Measurements from ENCODE around the gene MSANTD7.
"Not testable (repeated sequence)": the region's sequence is repeated elsewhere in the genome, so short reads cannot be mapped to it uniquely, and the experiment has no call there.

Gene MSANTD7, protein sequence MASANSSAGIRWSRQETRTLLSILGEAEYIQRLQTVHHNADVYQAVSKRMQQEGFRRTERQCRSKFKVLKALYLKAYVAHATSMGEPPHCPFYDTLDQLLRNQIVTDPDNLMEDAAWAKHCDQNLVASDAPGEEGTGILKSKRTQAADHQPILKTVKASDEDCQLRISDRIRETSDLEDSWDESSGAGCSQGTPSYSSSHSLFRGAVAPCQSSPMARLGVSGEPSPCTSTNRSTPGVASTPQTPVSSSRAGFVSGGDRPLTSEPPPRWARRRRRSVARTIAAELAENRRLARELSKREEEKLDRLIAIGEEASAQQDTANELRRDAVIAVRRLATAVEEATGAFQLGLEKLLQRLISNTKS

DNA sequence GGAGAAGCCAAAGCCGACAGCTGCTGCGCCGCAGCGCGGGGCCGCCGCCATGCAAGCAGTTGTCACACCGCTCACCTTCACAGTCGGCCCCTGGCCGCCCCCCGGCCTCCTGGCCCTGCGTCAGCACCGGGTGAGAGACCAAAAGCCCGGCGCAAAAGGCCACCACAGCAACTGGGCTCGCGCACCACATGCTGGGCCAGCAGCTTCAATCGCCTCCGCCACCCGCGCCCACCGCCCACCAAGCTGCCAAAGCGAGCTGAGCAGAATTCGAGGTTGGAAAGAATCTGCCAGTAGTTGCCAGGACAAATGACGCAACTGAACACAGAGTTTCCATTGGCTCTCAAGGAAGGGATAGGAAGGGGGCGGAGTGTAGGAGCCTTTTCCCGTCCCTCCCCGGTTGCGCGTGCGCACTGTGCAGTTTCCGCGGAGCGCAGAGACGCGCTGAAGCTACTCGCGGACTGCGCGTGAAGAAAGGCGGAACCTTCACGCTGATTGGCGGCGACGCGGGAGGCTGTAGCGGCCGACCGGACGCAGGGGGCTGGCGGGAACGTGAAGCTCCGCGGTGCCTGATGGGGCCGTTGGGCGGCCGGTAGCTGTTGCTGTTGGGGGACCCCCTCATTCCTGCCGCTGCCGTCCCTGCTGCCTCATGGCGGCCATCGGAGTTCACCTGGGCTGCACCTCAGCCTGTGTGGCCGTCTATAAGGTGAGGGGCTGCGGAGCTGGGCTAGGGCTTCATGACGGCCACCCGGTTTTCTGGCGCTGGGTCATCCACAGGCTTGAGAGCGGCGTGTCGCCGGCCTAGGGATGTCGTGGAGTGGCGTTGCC is at the start of gene MSANTD7, which contains the start of the genes CDNF and HSPA14:
TSS of gene MSANTD7 (plus strand) at position 550 of the 825 bp plus-strand sequence. CDS start 3,979 bp downstream, outside the sequence.
TSS of gene CDNF (minus strand) at position 281 of the 825 bp plus-strand sequence. CDS start at position 190, 91 bp downstream.
TSS of gene HSPA14 (plus strand) at position 550 of the 825 bp plus-strand sequence. CDS start at position 647, 97 bp downstream.
- peak within 1 kb of the TSS; percentile 98 for H3K4me3 ChIP-seq (ENCODE audit: low read depth, low read length)
- DNase-seq (ENCODE audit: low read depth): peak; percentile 97

- no peak for DNase-seq (ENCODE audit: low read depth)
- H3K4me3 ChIP-seq (ENCODE audit: low read depth, low read length): no peak overlapping the region
Observed at GRCh38 chr10:14798636-14799035, 39.5 kb upstream of the MSANTD7 start.

- H3K4me3 ChIP-seq (ENCODE audit: low read depth, low read length): no peak overlapping the region
- DNase-seq (ENCODE audit: low read depth): no peak
Observed at GRCh38 chr10:14800397-14800796, 37.7 kb upstream of the MSANTD7 start.

DNA sequence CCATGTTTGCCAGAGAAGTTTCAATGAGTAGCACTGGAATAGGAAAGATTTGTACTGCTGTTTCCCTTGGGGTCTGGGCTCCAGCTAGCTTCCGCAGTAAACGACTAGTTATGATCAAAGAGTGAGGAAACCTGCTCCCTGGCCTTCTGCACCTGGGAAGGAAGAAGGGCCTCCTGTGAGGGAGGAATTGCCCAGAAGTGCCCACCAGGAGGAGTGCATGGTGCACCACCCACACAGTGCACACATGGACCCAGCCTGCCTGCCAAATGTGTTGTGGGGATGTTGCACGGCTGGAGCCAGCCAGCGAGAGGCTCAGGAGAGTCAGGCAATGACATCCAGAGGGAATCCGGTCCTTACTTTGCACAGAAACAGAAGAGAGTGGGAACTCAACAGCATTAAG is 36.4 kb upstream of the MSANTD7 start:
- no peak for DNase-seq (ENCODE audit: low read depth)
- H3K4me3 ChIP-seq (ENCODE audit: low read depth, low read length): no peak overlapping the region

- H3K4me3 ChIP-seq (ENCODE audit: low read depth, low read length): no peak overlapping the region
- no peak for DNase-seq (ENCODE audit: low read depth)
Observed at GRCh38 chr10:14803827-14804226, 34.3 kb upstream of the MSANTD7 start.

DNA sequence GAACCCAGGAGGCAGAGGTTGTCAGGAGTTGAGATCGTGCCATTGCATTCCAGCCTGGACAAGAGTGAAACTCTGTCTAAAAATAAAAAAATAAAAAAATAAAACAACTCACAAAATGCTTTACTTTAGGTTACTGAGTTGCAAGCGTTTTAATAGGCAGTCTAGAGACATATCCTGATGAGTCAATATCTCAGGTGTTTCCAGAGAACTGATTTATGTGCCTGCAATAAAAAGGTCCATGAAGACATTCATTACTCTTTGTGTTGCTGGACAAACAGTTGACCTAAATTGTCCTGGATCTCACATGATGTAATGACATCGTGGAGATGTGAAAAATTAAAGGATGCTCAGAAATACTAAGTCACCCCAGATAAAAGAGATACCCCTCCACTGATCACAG is 31.8 kb upstream of the MSANTD7 start:
- no peak overlapping the region for H3K4me3 ChIP-seq (ENCODE audit: low read depth, low read length)
- DNase-seq (ENCODE audit: low read depth): no peak

GRCh38 chr10:14810969-14811953 is 26.8 kb upstream of the MSANTD7 start:
- H3K4me3 ChIP-seq (ENCODE audit: low read depth, low read length): no peak overlapping the region
- no peak for DNase-seq (ENCODE audit: low read depth)

GRCh38 chr10:14812271-14812670 is 25.8 kb upstream of the MSANTD7 start:
- no peak overlapping the region for H3K4me3 ChIP-seq (ENCODE audit: low read depth, low read length)

GRCh38 chr10:14815681-14816080 is 22.4 kb upstream of the MSANTD7 start:
- H3K4me3 ChIP-seq (ENCODE audit: low read depth, low read length): no peak overlapping the region
- no peak for DNase-seq (ENCODE audit: low read depth)

More at GRCh38 chr10:14812271-14812670, 25.8 kb upstream of the MSANTD7 start:
- no peak for DNase-seq (ENCODE audit: low read depth)

DNA sequence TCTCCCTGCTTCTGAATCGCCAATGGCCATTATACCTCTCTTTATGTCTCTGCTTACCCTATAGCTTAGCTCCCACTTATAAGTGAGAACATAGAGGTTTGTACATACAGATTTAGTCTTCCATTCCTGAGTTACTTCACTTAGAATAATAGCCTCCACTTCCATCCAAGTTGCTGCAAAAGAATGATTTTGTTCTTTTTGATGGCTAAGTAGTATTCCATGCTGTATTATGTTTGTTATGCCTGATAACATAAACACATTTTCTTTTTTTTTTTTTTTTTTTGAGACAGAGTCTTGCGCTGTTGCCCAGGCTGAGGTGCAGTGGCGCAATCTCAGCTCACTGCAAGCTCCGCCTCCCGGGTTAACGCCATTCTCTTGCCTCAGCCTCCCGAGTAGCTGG is 21.4 kb upstream of the MSANTD7 start:
- H3K4me3 ChIP-seq (ENCODE audit: low read depth, low read length): not testable (repeated sequence)

DNA sequence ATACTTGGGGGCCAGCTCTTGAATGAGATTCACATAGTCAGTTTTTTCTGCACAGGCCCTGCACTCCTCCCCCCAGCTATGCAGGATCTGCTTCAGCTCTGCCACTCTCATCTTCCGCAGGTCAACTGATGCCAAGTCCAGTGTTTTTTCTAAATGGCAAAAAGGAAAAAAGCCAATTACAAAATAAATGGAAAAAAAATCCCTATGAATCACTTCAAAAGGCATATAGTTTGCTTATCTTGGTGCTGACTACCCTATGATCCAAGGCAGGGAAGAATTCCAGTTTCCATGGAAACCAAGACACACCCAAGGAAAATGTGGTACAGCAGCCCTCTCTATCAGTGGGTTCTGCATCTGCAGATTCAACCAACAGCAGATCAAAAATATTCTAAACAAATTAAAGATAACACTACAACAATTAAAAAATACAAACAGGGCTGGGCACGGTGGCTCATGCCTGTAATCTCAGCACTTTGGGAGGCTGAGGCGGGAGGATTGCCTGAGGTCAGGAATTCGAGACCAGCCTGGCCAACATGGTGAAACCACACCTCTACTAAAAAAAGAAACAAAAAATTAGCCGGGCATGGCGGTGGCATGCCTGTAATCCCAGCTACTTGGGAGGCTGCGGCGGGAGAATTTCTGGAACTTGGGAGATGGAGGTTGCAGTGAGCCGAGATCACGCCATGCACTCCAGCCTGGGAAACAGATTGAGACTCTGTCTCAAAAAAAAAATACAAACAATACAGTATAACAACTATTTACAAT is 17.9 kb upstream of the MSANTD7 start:
- DNase-seq (ENCODE audit: low read depth): peak; percentile 17
- no peak overlapping the region for H3K4me3 ChIP-seq (ENCODE audit: low read depth, low read length)

More for the DNA sequence above, 21.4 kb upstream of the MSANTD7 start:
- not testable (repeated sequence) for DNase-seq (ENCODE audit: low read depth)

DNA sequence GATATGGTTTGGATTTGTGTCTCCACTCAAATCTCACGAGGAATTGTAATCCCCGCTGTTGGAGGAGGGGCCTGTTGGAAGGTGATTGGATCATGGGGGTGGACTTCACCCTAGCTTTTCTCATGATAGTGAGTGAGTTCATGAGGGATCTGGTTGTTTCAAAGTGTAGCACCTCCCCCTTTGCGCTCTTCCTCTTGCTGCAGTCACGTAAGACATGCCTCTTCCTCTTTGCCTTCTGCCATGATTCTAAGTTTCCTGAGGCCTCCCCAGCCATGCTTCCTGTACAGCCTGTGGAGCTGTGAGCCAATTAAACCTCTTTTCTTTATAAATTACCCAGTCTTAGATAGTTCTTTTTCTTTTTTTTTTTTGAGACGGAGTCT is 17.3 kb upstream of the MSANTD7 start:
- no peak for DNase-seq (ENCODE audit: low read depth)

DNA sequence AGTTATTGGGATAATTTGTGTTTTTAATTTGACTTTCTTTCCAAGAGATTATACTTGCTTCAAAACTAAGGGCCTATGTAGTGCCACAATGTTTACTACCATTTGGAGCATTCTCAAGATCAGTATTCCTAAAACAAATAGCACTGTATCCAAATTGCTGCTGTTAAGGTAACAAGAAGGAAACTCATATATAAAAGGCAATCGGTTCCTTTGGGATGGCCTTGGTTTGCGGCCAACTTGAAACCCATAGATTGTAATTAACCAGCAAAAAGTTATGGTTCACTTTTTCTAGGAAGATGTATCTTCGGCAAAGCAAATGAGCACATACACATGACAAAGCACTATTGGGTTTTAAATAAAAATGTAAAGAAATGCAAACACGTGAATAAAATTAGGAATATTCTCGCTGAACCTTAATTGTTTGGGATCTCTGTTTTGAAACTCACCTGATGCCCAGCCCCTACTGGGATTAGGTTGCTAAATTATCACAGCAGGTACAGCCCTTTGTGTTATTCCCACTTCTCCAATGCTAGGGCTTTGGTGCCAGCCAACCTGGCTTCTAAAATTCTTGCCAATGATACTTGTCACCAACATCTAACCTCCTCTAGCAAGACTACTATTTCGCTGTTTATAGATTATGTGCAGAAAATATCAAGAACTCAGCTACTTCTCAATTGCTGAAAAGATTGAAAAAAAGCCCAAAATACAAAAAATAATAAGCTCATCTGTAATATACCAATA is 16.3 kb upstream of the MSANTD7 start:
- DNase-seq (ENCODE audit: low read depth): no peak
- H3K4me3 ChIP-seq (ENCODE audit: low read depth, low read length): no peak overlapping the region

More for the DNA sequence above, 17.3 kb upstream of the MSANTD7 start:
- no peak overlapping the region for H3K4me3 ChIP-seq (ENCODE audit: low read depth, low read length)

DNA sequence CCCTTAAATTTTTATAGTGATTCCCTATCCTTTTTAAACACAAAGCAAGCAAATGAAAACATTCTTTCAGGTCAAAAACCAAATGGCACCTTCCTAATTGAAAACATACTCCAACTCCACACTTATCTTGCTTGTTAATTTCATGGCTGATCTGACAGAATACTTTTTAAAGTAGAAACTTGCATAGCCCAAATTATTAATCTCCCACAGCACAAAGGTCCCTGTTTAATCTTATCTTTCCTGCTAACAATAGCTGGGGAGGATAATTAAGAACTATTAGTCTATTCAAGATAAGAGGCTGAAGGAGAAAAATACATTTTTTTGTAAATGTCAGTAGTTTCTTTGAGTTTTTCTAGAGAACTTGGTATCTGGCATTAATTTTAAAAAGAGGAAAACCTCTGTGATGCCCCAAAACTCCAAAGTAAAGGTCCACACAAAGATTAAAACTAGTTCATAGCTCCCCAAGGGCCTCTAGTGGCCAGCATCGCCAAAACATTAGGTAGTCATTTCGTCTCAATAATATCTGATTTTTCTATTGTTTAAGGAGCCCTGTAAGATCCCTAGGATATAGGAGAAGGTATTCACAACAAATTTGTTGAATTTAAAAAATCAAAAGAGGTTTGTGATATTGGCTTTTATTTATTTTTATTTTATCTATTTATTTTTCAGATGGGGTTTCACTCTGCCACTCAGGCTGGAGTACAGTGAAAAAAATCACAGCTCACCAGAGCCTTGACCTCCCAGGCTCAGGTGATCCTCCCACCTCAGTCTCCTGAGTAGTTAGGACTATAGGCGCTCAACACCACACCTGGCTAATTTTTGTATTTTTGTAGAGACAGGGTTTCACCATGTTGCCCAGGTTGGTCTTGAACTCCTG is 15.0 kb upstream of the MSANTD7 start:
- no peak overlapping the region for H3K4me3 ChIP-seq (ENCODE audit: low read depth, low read length)
- no peak for DNase-seq (ENCODE audit: low read depth)

GRCh38 chr10:14823966-14824365 is 14.1 kb upstream of the MSANTD7 start:
- DNase-seq (ENCODE audit: low read depth): no peak

DNA sequence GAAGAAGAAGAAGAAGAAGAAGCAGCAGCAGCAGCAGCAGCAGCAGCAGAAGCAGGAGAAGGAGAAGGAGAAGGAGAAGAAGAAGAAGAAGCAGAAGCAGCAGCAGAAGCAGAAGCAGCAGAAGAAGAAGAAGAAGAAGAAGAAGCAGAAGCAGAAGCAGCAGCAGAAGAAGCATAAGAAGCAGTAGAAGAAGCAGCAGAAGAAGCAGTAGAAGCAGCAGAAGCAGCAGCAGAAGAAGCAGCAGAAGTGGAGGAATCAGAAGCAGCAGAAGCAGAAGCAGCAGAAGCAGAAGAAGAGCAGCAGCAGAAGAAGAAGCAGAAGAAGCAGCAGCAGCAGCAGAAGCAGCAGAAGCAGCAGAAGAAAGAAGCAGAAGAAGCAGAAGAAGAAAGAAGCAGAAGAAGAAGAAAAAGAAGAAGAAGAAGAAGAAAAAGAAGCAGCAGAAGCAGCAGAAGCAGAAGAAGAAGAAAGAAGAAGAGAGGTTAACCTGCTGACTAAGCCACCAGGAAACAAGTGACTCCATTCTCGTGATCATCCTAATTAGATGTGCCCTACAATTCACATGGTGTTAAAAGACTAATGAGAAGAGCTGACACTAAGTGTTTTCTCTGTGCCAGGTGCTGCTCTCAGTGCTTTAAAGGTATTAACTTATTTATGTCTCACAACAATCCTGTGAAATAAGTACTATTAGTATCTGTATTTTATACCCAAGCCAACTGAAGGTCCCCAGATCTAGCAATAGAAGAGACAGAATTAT is 11.9 kb upstream of the MSANTD7 start:
- no peak for DNase-seq (ENCODE audit: low read depth)

More at GRCh38 chr10:14823966-14824365, 14.1 kb upstream of the MSANTD7 start:
- H3K4me3 ChIP-seq (ENCODE audit: low read depth, low read length): no peak overlapping the region

More for the DNA sequence above, 11.9 kb upstream of the MSANTD7 start:
- no peak overlapping the region for H3K4me3 ChIP-seq (ENCODE audit: low read depth, low read length)

Data from skeletal muscle cell (primary cell).